ENCODE measurements around the gene KIFC3.
A peak's percentile ranks its signal among the peaks of the same experiment; 100 is the strongest.
"Not testable (repeated sequence)": the region's sequence is repeated elsewhere in the genome, so short reads cannot be mapped to it uniquely, and the experiment has no call there.

Gene KIFC3

GRCh38 chr16:57743458-57743857 is 58.8 kb downstream of the KIFC3 start:
- DNase-seq = no peak

- DNase-seq = no peak
These were observed 59.7 kb downstream of the KIFC3 start for GRCh38 chr16:57742543-57742942.

- no peak for DNase-seq
These were observed 60.6 kb downstream of the KIFC3 start for GRCh38 chr16:57741660-57742191.

GRCh38 chr16:57740423-57741071 is 61.7 kb downstream of the KIFC3 start:
- DNase-seq = no peak

- no peak for DNase-seq
These were observed 62.4 kb downstream of the KIFC3 start for GRCh38 chr16:57739756-57740422.

- no peak for DNase-seq
These were observed 63.4 kb downstream of the KIFC3 start for GRCh38 chr16:57738844-57739243.

GRCh38 chr16:57736419-57737351 is 65.6 kb downstream of the KIFC3 start:
- DNase-seq = peak in 41 of 56 donors; percentile 5 to 74 (median 38)

GRCh38 chr16:57735755-57736418 is 66.4 kb downstream of the KIFC3 start, which contains the start of gene KATNB1:
KATNB1 (plus strand) TSS chr16:57735770; CDS start chr16:57737244, 1,474 bp downstream.
- DNase-seq = peak in 2 of 56 donors; percentile 32 to 50

GRCh38 chr16:57734925-57735754 is 67.2 kb downstream of the KIFC3 start:
- DNase-seq = peak; percentile 85 to 100 (median 99)

- no peak for DNase-seq
These were observed 67.9 kb downstream of the KIFC3 start for GRCh38 chr16:57734308-57734924.

- no peak for DNase-seq
These were observed 69.6 kb downstream of the KIFC3 start for GRCh38 chr16:57732714-57733113.

- no peak for DNase-seq
These were observed 70.3 kb downstream of the KIFC3 start for GRCh38 chr16:57732037-57732436.

GRCh38 chr16:57730771-57731730 is 71.2 kb downstream of the KIFC3 start:
- no peak for DNase-seq

- not testable (repeated sequence) for DNase-seq
These were observed 72.4 kb downstream of the KIFC3 start for GRCh38 chr16:57729852-57730251.

- no peak for DNase-seq
These were observed 73.2 kb downstream of the KIFC3 start for GRCh38 chr16:57729182-57729484.

GRCh38 chr16:57728336-57729181 is 73.7 kb downstream of the KIFC3 start:
- no peak for DNase-seq

GRCh38 chr16:57727610-57728009 is 74.7 kb downstream of the KIFC3 start:
- DNase-seq = no peak
